Measurements from ENCODE around the gene GASK1A. TPM values are rescaled to one million over a fixed set of nuclear protein-coding genes. Genes with fewer than 3 reads are reported as not detected.

Gene GASK1A
- total and polyA plus RNA-seq, 2 of the 8 experiments (the other 6 are each of a cell fraction or from before 2014, with no cell fraction given), result 4.7 to 7.9 TPM

- H3K9ac ChIP-seq (replicated peaks in 1 of 4; ENCODE audit: extremely low read depth in 1 of 4, low read depth in 3 of 4, low read length in 3 of 4), result no peak overlapping the region
- H2AK5ac ChIP-seq (ENCODE audit: low read depth, low read length), result no peak overlapping the region
- H3K36me3 ChIP-seq (ENCODE audit: control insufficient read depth in 2 of 4, insufficient read depth in 4 of 4, low read length in 3 of 4), result no peaks in the 10 kb centered on the region; a peak in 1 of 8 replicates
- H4K8ac ChIP-seq (ENCODE audit: extremely low read depth, insufficient read depth, low read length), result no peak overlapping the region
- no peak overlapping the region for H2BK20ac ChIP-seq (ENCODE audit: low read length)
- no peak overlapping the region for H2AFZ ChIP-seq (ENCODE audit: low read length)
- H3K4ac ChIP-seq (replicated peaks; ENCODE audit: insufficient read length, low read depth, low read length), result no peak overlapping the region
- H3K56ac ChIP-seq (replicated peaks; ENCODE audit: insufficient read length, low read depth, low read length), result no peak overlapping the region
- H2BK15ac ChIP-seq (ENCODE audit: low read length), result no peak overlapping the region
- ChIA-PET POLR2A (ENCODE audit: partially characterized antibody) (no interaction called here), CTCF (ENCODE audit: partially characterized antibody) (interaction anchor here (1.1 to 3.4 kb wide), 2 partner anchors 35 to 92 kb away, joined by 3 to 19 read pairs; no protein-coding TSS in a partner anchor)
- no peak overlapping the region for H2BK12ac ChIP-seq (ENCODE audit: low read depth, low read length)
- H3K14ac ChIP-seq (ENCODE audit: insufficient read length), result no peak overlapping the region
- H3K27me3 ChIP-seq (replicated peaks in 1 of 4; ENCODE audit: control insufficient read depth in 3 of 4, extremely low read depth in 1 of 4, insufficient read depth in 3 of 4, low read length in 3 of 4), result no peaks in the 10 kb centered on the region; a peak in 1 of 7 replicates
- no peaks in the 10 kb centered on the region for H3K79me1 ChIP-seq (ENCODE audit: low read depth, low read length)
- H3K79me2 ChIP-seq (ENCODE audit: control insufficient read depth in 1 of 2, insufficient read depth in 2 of 2, low read length in 2 of 2), result no peaks in the 10 kb centered on the region
- no peak overlapping the region for H3K4me2 ChIP-seq (ENCODE audit: insufficient read depth in 1 of 2, low read depth in 2 of 2, low read length in 2 of 2)
- WGBS, 2 experiments (ENCODE audit: extremely low coverage in 1 of 2, insufficient coverage in 1 of 2, insufficient read length in 1 of 2, insufficient replicate concordance in 2 of 2, low coverage in 1 of 2, low lambda C conversion rate in 2 of 2, missing lambda C conversion rate in 1 of 2), result 95% methylated on average over 12 of the region's 12 CpGs; no CpG with 5 or more reads in 1 of the 2 experiments
- H2BK5ac ChIP-seq (ENCODE audit: low read depth, low read length), result no peak overlapping the region
- H2BK120ac ChIP-seq (replicated peaks; ENCODE audit: low read depth, low read length), result no peak overlapping the region
- no peak overlapping the region for H3K27ac ChIP-seq (ENCODE audit: low read depth, low read length)
- H3K18ac ChIP-seq (ENCODE audit: extremely low read depth, low read length), result no peak overlapping the region
- H3K4me1 ChIP-seq (replicated peaks in 1 of 4; ENCODE audit: control insufficient read depth in 3 of 4, insufficient read depth in 4 of 4, low read length in 3 of 4), result no peaks in the 10 kb centered on the region; a peak in 2 of 7 replicates
- TF ChIP-seq MAFK (IDR thresholded peaks at IDR 0.05; ENCODE audit: low read depth, low read length) (no peak), TAF7 (optimal IDR thresholded peaks at IDR 0.05; ENCODE audit: borderline replicate concordance, low read depth, low read length) (no peak), RNF2 (IDR thresholded peaks at IDR 0.05; ENCODE audit: borderline replicate concordance, low read depth, low read length, missing control alignments, poor library complexity, severe bottlenecking) (no peak), SIRT6 (IDR thresholded peaks at IDR 0.05; ENCODE audit: low read length) (no peak), EZH2 (IDR thresholded peaks at IDR 0.05; ENCODE audit: low read depth, low read length, severe bottlenecking) (no peak), JUND (IDR thresholded peaks at IDR 0.05; ENCODE audit: low read length) (no peak)
- H3K9me3 ChIP-seq (ENCODE audit: insufficient read depth in 2 of 2, low read depth in 1 of 2, low read length in 1 of 2), result peaks cover 0 to 8% of the 10 kb centered on the region in 2 experiments; a peak in 2 of 4 replicates
- FAIRE-seq (no peak), DNase-seq (ENCODE audit: low read depth in 1 of 2, low spot score in 2 of 2) (no peak)
- H4K5ac ChIP-seq (ENCODE audit: insufficient read length, low read depth, low read length), result no peak overlapping the region
- no peak overlapping the region for H4K91ac ChIP-seq (replicated peaks; ENCODE audit: insufficient read length, low read length)
- no peaks in the 10 kb centered on the region for H4K20me1 ChIP-seq (replicated peaks in 1 of 2; ENCODE audit: control insufficient read depth in 1 of 2, insufficient read depth in 2 of 2, low read length in 2 of 2)
- H3K23ac ChIP-seq (ENCODE audit: insufficient read length), result no peak overlapping the region
- no peaks in the 10 kb centered on the region for H3K23me2 ChIP-seq (ENCODE audit: low read depth, low read length)
- no peak overlapping the region for H3K4me3 ChIP-seq (ENCODE audit: extremely low read depth in 1 of 4, insufficient read depth in 2 of 4, low read depth in 3 of 4, low read length in 4 of 4)
Observed at GRCh38 chr3:43053291-43053690, 74.2 kb downstream of the GASK1A start.
